Endothelial cell of umbilical vein (primary cell): ENCODE results near the gene PTPN14. TPM values are rescaled to one million over a fixed set of nuclear protein-coding genes. Genes with fewer than 3 reads are reported as not detected.

Experiments used
- BruUV-seq: library from RNA; stranded (reverse); fragments of 400-500 nt; replicated peaks from 2 replicates; lab custom pipeline; 2021; lab: Mats Ljungman, UMichigan
- CTCF ChIA-PET: fragments of 300-600, 350-600 bp; sonication (Branson Sonifier 250); formaldehyde crosslinking; loops from one replicate; lab custom pipeline; 2021; ENCODE audit warnings: antibody characterized with exemption, inconsistent platforms; lab: Charles Lee
- POLR2A ChIA-PET: fragments of 300-600, 350-600 bp; sonication (Branson Sonifier 250); formaldehyde crosslinking; loops from one replicate; lab custom pipeline; 2021; ENCODE audit warnings: antibody characterized with exemption, inconsistent platforms; lab: Charles Lee
- DNase-seq: peaks from one replicate; pipeline ENCODE4 v3.0.0-alpha.2; 2011; ENCODE audit warnings: low read depth, low spot score
- FAIRE-seq: peaks from 2 replicates; lab custom pipeline; 2011; peaks lifted over from hg19 to GRCh38; lab: Jason Lieb, UNC
- H2AFZ ChIP-seq: 2 replicates; pipeline ENCODE4 v1.6.0; 2012; ENCODE audit warnings: low read depth, low read length, control low read depth, inconsistent platforms
- H3K27ac ChIP-seq: 2 replicates; pipeline ENCODE4 v1.5.1; 2011; ENCODE audit warnings: low read depth, mild to moderate bottlenecking, control low read depth, low read length, moderate library complexity; ENCODE audit not compliant: insufficient read depth
- H3K27me3 ChIP-seq, 2 experiments: 2 replicates each; pipeline versions ENCODE4 v1.6.0 to v1.6.1; 2011; ENCODE audit warnings: low read length in 2 of 2, mixed read lengths in 1 of 2; ENCODE audit not compliant: control insufficient read depth in 2 of 2, insufficient read depth in 2 of 2
- H3K36me3 ChIP-seq, 2 experiments: 2 replicates in 1 of 2; 3 replicates in 1 of 2; pipeline ENCODE4 v1.5.1; 2011; ENCODE audit warnings: low read length in 2 of 2, mild to moderate bottlenecking in 1 of 2, moderate library complexity in 1 of 2; ENCODE audit not compliant: control insufficient read depth in 2 of 2, insufficient read depth in 2 of 2; ENCODE audit errors: extremely low read depth in 1 of 2
- H3K4me1 ChIP-seq: 3 replicates; pipeline ENCODE4 v1.5.1; 2011; ENCODE audit warnings: mild to moderate bottlenecking, low read length; ENCODE audit not compliant: control insufficient read depth, insufficient read depth; ENCODE audit errors: extremely low read depth
- H3K4me2 ChIP-seq: 2 replicates; pipeline ENCODE4 v1.6.1; 2011; ENCODE audit warnings: low read length, control low read depth, mixed read lengths; ENCODE audit not compliant: insufficient read depth
- H3K4me3 ChIP-seq, 3 experiments: fragments of 200-600 bp in 1 of 3; sonication (generic), shearing (Covaris generic) in 1 of 3; replicated peaks in 1 of 3; 2 replicates each; pipeline ENCODE4 v1.5.1; 2011 to 2016; ENCODE audit warnings: control low read depth in 3 of 3, low read length in 3 of 3, mild to moderate bottlenecking in 2 of 3, inconsistent platforms in 1 of 3, low read depth in 1 of 3, moderate library complexity in 1 of 3; ENCODE audit not compliant: insufficient read depth in 1 of 3
- H3K79me2 ChIP-seq: 2 replicates; pipeline ENCODE4 v1.6.0; 2012; ENCODE audit warnings: low read length, inconsistent platforms; ENCODE audit not compliant: control insufficient read depth, insufficient read depth
- H3K9ac ChIP-seq: replicated peaks from 2 replicates; pipeline ENCODE3; 2011; ENCODE audit warnings: low read length, control low read depth; ENCODE audit not compliant: insufficient read depth; ENCODE audit errors: extremely low read depth
- H3K9me1 ChIP-seq: replicated peaks from 3 replicates; pipeline ENCODE4 v1.6.0; 2011; ENCODE audit warnings: mild to moderate bottlenecking, low read length; ENCODE audit not compliant: control insufficient read depth, insufficient read depth; ENCODE audit errors: extremely low read depth
- H3K9me3 ChIP-seq: replicated peaks from 2 replicates; pipeline ENCODE4 v1.5.1; 2012; ENCODE audit warnings: low read length, inconsistent platforms; ENCODE audit not compliant: control insufficient read depth, insufficient read depth
- H4K20me1 ChIP-seq: replicated peaks from 2 replicates; pipeline ENCODE3; 2011; ENCODE audit warnings: mild to moderate bottlenecking, low read length; ENCODE audit not compliant: control insufficient read depth, insufficient read depth; ENCODE audit errors: extremely low read depth
- EZH2 ChIP-seq: IDR thresholded peaks from 2 replicates; pipeline ENCODE4 v1.6.1; 2012; ENCODE audit warnings: borderline replicate concordance, low read depth, mild to moderate bottlenecking, moderate library complexity, low read length, inconsistent platforms; ENCODE audit not compliant: severe bottlenecking
- FOS ChIP-seq: IDR thresholded peaks from 2 replicates; pipeline ENCODE4 v1.6.1; 2011; ENCODE audit warnings: mild to moderate bottlenecking, low read length, moderate library complexity, borderline replicate concordance; ENCODE audit not compliant: insufficient read depth
- GATA2 ChIP-seq: IDR thresholded peaks from 2 replicates; pipeline ENCODE4 v1.7.0; 2011; ENCODE audit warnings: low read depth, mild to moderate bottlenecking, moderate library complexity, mixed read lengths, low read length; ENCODE audit not compliant: insufficient read length, insufficient read depth
- JUN ChIP-seq: IDR thresholded peaks from 2 replicates; pipeline ENCODE4 v1.6.1; 2011; ENCODE audit warnings: borderline replicate concordance, low read depth; ENCODE audit not compliant: insufficient read length, insufficient read depth
- MYC ChIP-seq: IDR thresholded peaks from one replicate; pipeline ENCODE4 v1.6.1; 2011; ENCODE audit warnings: mild to moderate bottlenecking, low read depth, low read length
- POLR2A ChIP-seq: IDR thresholded peaks from 2 replicates; pipeline ENCODE4 v1.6.1; 2012; ENCODE audit warnings: low read depth, mild to moderate bottlenecking, control low read depth, low read length
- POLR2AphosphoS5 ChIP-seq: IDR thresholded peaks from 2 replicates; pipeline ENCODE4 v1.6.1; 2012; ENCODE audit warnings: low read depth, mild to moderate bottlenecking, control low read depth, low read length, moderate library complexity; ENCODE audit not compliant: insufficient read depth
- dilution Hi-C: fragments of 300-500 bp; cut with MboI; formaldehyde crosslinking; loops from one replicate; pipeline ENCODE4 v1.15.0; 2019; ENCODE audit warnings: low sequenced_read_pairs; ENCODE audit not compliant: extremely low pct_ligation_motif_present
- intact Hi-C: fragments of 100-400 bp; cut with micrococcal nuclease; formaldehyde crosslinking; loops from one replicate; pipeline ENCODE4 v1.10.0; 2022
- polyA plus RNA-seq, 4 experiments: library from polyadenylated mRNA; depleted of rRNA in 3 of 4; stranded (reverse) in 3 of 4; unstranded in 1 of 4; fragments of >200 nt; gene quantifications; 2 replicates each; pipeline versions ENCODE4 v1.2.1 to v1.2.3, GENCODE V29; 2011 to 2012; ENCODE audit warnings: missing spikeins in 1 of 4
- total RNA-seq: library from RNA; stranded (reverse); gene quantifications from 2 replicates; pipeline ENCODE4 v1.2.3, GENCODE V29; 2021
- TF ChIP-seq, protein P1 (sequence below), 2 donors: IDR thresholded peaks; 1 replicate in 1 of 2; 2 replicates in 1 of 2; pipeline ENCODE4 v1.5.1; 2011; ENCODE audit warnings: low read length in 2 of 2, mild to moderate bottlenecking in 2 of 2, moderate library complexity in 2 of 2, control low read depth in 1 of 2, inconsistent platforms in 1 of 2, low read depth in 1 of 2; ENCODE audit not compliant: insufficient read depth in 1 of 2; ENCODE audit errors: extremely low read depth in 1 of 2
- TF ChIP-seq, protein P2 (sequence below): IDR thresholded peaks from 2 replicates; pipeline ENCODE4 v1.6.1; 2011; ENCODE audit not compliant: insufficient read depth, insufficient read length

Gene PTPN14
- total and polyA plus RNA-seq, 2 donors (not counting 3 experiments of a cell fraction or from before 2014, with no cell fraction given), result 18.5 to 93.0 TPM

DNA sequence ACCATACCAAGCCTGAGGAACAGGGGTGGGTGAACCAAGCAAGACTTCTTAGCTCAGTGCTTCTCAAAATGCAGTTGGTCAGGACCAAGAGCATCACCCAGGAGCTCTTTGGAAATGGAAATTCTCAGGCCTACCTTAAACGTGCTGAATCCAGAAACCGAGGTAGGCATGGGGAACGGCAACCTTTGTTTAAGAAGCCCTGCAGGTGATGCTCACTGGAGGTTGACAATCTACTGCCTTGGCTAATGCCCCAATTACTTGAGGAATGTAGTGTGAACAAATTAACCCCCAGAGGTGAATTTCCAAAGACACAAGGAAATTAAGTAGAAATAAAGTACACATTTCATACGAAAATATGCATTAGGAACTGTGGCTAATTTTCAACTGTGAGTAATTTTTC lies 5.3 kb downstream of the PTPN14 start:
- Histone ChIP-seq H3K27ac (peak overlapping the region; percentile 77), H3K4me1 (peaks cover 62% of the 10 kb centered on the region), H2AFZ (no peak overlapping the region), H3K4me2 (peak overlapping the region; percentile 94), H4K20me1 (peaks cover 8% of the 10 kb centered on the region), H3K9me3 (no peaks in the 10 kb centered on the region), H3K36me3 (no peaks in the 10 kb centered on the region), H3K4me3 (no peak overlapping the region), H3K9me1 (no peaks in the 10 kb centered on the region), H3K9ac (peak overlapping the region; percentile 40), H3K79me2 (peaks cover 99% of the 10 kb centered on the region), H3K27me3 (no peaks in the 10 kb centered on the region)
- no peak for TF ChIP-seq MYC
- dilution Hi-C loops (loop anchor here (10.0 kb wide), 1 partner anchor 71 kb away; no protein-coding TSS in a partner anchor), intact Hi-C loops (no loop called here)
- no peak for FAIRE-seq
- no peak for DNase-seq
- no TSS peak for BruUV-seq
- ChIA-PET CTCF (interaction anchor here (1.0 to 12.4 kb wide), 5 partner anchors 37 to 213 kb away, joined by 4 to 171 read pairs (median 6); no protein-coding TSS in a partner anchor), POLR2A (no interaction called here)

DNA sequence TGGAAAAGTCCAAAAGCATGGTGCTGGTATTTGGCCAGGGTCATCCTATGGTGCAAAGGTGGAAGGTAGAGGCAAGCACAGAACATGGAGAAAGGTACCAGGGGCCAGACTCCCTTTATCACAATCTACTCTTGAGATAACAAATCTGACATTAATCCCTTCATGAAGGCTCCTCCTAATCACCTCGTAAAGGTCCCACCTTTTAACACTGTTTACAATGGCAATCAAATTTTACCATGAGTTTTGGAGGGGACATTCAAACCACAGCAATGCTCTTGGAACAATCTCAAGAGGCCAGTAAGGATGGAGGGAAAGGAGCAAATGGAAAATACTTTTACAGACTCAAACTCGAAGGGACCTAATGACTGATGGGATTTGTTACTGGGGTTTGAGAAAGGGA lies 6.1 kb downstream of the PTPN14 start:
- no peaks in the 10 kb centered on the region for H3K27me3 ChIP-seq
- no peak overlapping the region for H3K4me3 ChIP-seq
- H3K4me2 ChIP-seq, result no peak overlapping the region
- H3K36me3 ChIP-seq, result no peaks in the 10 kb centered on the region
- H4K20me1 ChIP-seq, result peaks cover 15% of the 10 kb centered on the region
- peaks cover 99% of the 10 kb centered on the region for H3K79me2 ChIP-seq
- H3K9me3 ChIP-seq, result no peaks in the 10 kb centered on the region
- ChIA-PET POLR2A (no interaction called here), CTCF (no interaction called here)
- intact Hi-C loops (no loop called here), dilution Hi-C loops (loop anchor here (10.0 kb wide), 1 partner anchor 70 kb away; no protein-coding TSS in a partner anchor)
- H3K4me1 ChIP-seq, result peaks cover 66% of the 10 kb centered on the region
- FAIRE-seq, result no peak
- H3K27ac ChIP-seq, result no peak overlapping the region
- TF ChIP-seq FOS, result no peak
- TF ChIP-seq GATA2, result no peak
- TF ChIP-seq MYC, result no peak
- no peak for TF ChIP-seq EZH2
- TF ChIP-seq POLR2A, result no peak
- no peak for TF ChIP-seq POLR2AphosphoS5
- TF ChIP-seq, protein P1, sequence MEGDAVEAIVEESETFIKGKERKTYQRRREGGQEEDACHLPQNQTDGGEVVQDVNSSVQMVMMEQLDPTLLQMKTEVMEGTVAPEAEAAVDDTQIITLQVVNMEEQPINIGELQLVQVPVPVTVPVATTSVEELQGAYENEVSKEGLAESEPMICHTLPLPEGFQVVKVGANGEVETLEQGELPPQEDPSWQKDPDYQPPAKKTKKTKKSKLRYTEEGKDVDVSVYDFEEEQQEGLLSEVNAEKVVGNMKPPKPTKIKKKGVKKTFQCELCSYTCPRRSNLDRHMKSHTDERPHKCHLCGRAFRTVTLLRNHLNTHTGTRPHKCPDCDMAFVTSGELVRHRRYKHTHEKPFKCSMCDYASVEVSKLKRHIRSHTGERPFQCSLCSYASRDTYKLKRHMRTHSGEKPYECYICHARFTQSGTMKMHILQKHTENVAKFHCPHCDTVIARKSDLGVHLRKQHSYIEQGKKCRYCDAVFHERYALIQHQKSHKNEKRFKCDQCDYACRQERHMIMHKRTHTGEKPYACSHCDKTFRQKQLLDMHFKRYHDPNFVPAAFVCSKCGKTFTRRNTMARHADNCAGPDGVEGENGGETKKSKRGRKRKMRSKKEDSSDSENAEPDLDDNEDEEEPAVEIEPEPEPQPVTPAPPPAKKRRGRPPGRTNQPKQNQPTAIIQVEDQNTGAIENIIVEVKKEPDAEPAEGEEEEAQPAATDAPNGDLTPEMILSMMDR (IDR thresholded peaks at IDR 0.05; ENCODE audit: extremely low read depth in 1 of 2, insufficient read depth in 1 of 2, low read depth in 1 of 2, low read length in 2 of 2), result no peak
- no peak for TF ChIP-seq JUN
- TF ChIP-seq, protein P2, sequence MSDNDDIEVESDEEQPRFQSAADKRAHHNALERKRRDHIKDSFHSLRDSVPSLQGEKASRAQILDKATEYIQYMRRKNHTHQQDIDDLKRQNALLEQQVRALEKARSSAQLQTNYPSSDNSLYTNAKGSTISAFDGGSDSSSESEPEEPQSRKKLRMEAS, result no peak
- no peak overlapping the region for H2AFZ ChIP-seq
- no peak for DNase-seq
- BruUV-seq, result no TSS peak
- H3K9ac ChIP-seq, result no peak overlapping the region
- no peaks in the 10 kb centered on the region for H3K9me1 ChIP-seq
